ENCODE data around the gene OR10G3. TPM values are rescaled to one million over a fixed set of nuclear protein-coding genes. Genes with fewer than 3 reads are reported as not detected.

Gene OR10G3
- total RNA-seq, 1 experiment from 2014 or later: not detected

- TF ChIP-seq, protein P1, sequence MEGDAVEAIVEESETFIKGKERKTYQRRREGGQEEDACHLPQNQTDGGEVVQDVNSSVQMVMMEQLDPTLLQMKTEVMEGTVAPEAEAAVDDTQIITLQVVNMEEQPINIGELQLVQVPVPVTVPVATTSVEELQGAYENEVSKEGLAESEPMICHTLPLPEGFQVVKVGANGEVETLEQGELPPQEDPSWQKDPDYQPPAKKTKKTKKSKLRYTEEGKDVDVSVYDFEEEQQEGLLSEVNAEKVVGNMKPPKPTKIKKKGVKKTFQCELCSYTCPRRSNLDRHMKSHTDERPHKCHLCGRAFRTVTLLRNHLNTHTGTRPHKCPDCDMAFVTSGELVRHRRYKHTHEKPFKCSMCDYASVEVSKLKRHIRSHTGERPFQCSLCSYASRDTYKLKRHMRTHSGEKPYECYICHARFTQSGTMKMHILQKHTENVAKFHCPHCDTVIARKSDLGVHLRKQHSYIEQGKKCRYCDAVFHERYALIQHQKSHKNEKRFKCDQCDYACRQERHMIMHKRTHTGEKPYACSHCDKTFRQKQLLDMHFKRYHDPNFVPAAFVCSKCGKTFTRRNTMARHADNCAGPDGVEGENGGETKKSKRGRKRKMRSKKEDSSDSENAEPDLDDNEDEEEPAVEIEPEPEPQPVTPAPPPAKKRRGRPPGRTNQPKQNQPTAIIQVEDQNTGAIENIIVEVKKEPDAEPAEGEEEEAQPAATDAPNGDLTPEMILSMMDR (conservative IDR thresholded peaks at IDR 0.05): no peak
- no peak for TF ChIP-seq EZH2 (IDR thresholded peaks at IDR 0.05; ENCODE audit: low read depth)
- CTCF ChIA-PET: interaction anchor here (0.6 kb wide), 1 partner anchor 12 kb away, joined by 5 read pairs; no protein-coding TSS in a partner anchor
- POLR2A ChIA-PET (ENCODE audit: unreplicated experiment): no interaction called here
- Histone ChIP-seq H3K27me3 (ENCODE audit: insufficient read depth, low read depth) (no peaks in the 10 kb centered on the region), H3K4me3 (no peak overlapping the region), H3K4me2 (peak overlapping the region; percentile 49), H3K27ac (peak overlapping the region; percentile 64), H3F3A (ENCODE audit: insufficient read depth, low read depth) (peaks cover 14% of the 10 kb centered on the region; the same call in 1 of the 2 replicates), H3K36me3 (ENCODE audit: low read depth) (no peaks in the 10 kb centered on the region), H3K9me2 (ENCODE audit: insufficient read depth) (no peaks in the 10 kb centered on the region), H3K79me2 (ENCODE audit: low read depth) (no peaks in the 10 kb centered on the region), H2AFZ (no peak overlapping the region), H3K4me1 (replicated peaks; ENCODE audit: insufficient read depth) (peaks cover 21% of the 10 kb centered on the region), H4K20me1 (ENCODE audit: insufficient read depth) (no peaks in the 10 kb centered on the region), H3K9me3 (ENCODE audit: insufficient read depth, low read depth) (no peaks in the 10 kb centered on the region)
- no peak for DNase-seq
- no TSS peak for BruUV-seq (replicated peaks)
- intact Hi-C loops (cut with micrococcal nuclease; ENCODE audit: unreplicated experiment): no loop called here
Measured at GRCh38 chr14:21529515-21529914, 50.4 kb downstream of the OR10G3 start.

DNA sequence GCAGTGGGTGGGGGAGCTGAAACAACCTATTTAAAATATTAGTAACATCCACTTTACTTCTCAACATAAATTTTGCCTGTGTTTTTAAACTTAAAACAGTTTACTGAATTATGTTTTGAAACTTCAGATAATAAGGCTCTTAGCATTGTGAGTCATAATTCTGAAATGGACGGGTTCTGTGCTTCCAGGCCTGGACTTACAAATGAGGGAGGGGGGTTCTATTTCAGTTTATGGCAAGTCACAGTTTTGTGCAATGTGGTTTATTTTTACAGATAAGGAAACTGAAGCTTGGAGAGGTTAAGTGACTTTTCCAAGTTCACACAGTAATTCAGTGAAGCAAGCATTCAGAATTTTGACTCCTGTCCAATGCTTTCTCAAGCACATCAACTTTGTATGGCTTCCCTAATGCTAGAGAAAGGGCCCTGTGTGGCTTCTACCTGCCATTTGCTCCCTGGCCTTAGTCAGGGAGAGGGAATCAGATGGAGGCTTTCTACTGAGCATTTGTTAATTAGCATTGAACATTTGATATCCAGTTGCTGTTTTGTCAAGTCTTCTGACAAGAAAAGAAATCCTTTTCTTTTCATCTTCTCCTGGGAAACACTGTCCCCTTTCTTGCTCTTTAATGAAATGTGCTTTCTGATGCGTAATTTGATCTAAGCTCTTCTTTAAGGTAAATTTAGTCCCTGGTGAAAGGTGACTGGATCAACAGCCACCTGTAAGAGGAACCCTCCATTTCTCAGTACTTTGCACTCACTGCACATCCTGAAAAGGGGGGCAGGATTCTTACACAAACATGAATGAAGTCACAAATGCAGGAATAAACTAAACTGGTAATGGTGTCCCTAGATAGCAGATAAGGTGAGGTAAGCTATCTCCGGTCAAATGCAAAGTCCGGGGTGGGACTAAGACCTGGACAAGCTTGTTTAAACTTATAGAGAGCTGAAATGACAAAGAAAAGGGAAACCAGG lies 51.2 kb downstream of the OR10G3 start:
- TF ChIP-seq, protein P1 (conservative IDR thresholded peaks at IDR 0.05): no peak
- no peak for TF ChIP-seq EZH2 (IDR thresholded peaks at IDR 0.05; ENCODE audit: low read depth)
- H4K20me1 ChIP-seq (ENCODE audit: insufficient read depth): no peaks in the 10 kb centered on the region
- H3K4me2 ChIP-seq: peak overlapping the region; percentile 49
- intact Hi-C loops (cut with micrococcal nuclease; ENCODE audit: unreplicated experiment): loop anchor here (1.0 kb wide), 1 partner anchor 17 kb away; the partner anchor contains the start of gene METTL3
- no peaks in the 10 kb centered on the region for H3K9me3 ChIP-seq (ENCODE audit: insufficient read depth, low read depth)
- H2AFZ ChIP-seq: peak overlapping the region; percentile 9; the same call in 1 of the 2 replicates
- ChIA-PET POLR2A (ENCODE audit: unreplicated experiment) (interaction anchor here (0.6 kb wide), 2 partner anchors 65 to 311 kb away, joined by 4 to 6 read pairs; no protein-coding TSS in a partner anchor), CTCF (interaction anchor here (0.6 kb wide), 1 partner anchor 11 kb away, joined by 5 read pairs; no protein-coding TSS in a partner anchor)
- no peaks in the 10 kb centered on the region for H3K79me2 ChIP-seq (ENCODE audit: low read depth)
- DNase-seq: peak in 1 of 2 experiments; percentile 55
- H3K4me1 ChIP-seq (replicated peaks; ENCODE audit: insufficient read depth): peaks cover 21% of the 10 kb centered on the region
- H3F3A ChIP-seq (ENCODE audit: insufficient read depth, low read depth): peaks cover 14% of the 10 kb centered on the region; the same call in 1 of the 2 replicates
- peak overlapping the region; percentile 64 for H3K27ac ChIP-seq
- H3K4me3 ChIP-seq: no peak overlapping the region; the same call in 1 of the 2 replicates
- BruUV-seq (replicated peaks): no TSS peak
- H3K36me3 ChIP-seq (ENCODE audit: low read depth): no peaks in the 10 kb centered on the region
- no peaks in the 10 kb centered on the region for H3K27me3 ChIP-seq (ENCODE audit: insufficient read depth, low read depth)
- H3K9me2 ChIP-seq (ENCODE audit: insufficient read depth): no peaks in the 10 kb centered on the region

DNA sequence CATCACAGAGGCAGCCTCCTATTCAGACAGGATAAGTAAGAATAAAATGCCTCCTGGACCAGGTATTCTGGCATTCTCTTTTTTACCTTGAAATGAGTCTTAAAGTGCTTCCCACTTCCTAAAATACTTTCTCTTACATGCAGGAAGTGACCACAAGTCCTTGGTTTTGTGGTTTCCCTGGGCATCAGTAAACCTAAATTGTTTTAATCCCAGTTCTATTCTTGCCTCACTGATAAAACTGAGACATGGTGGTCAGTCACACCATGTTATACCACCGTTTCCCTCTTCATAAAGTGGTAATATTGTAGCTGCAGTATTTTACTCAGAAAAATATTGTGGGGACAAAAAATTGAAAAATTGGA lies 52.6 kb downstream of the OR10G3 start:
- no peaks in the 10 kb centered on the region for H4K20me1 ChIP-seq (ENCODE audit: insufficient read depth)
- CTCF ChIA-PET: interaction anchor here (0.6 kb wide), 1 partner anchor 27 kb away, joined by 13 read pairs; no protein-coding TSS in a partner anchor
- no peak for DNase-seq
- no peaks in the 10 kb centered on the region for H3K79me2 ChIP-seq (ENCODE audit: low read depth)
- POLR2A ChIA-PET (ENCODE audit: unreplicated experiment): no interaction called here
- peaks cover 21% of the 10 kb centered on the region for H3K4me1 ChIP-seq (replicated peaks; ENCODE audit: insufficient read depth)
- peaks cover 14% of the 10 kb centered on the region; the same call in 1 of the 2 replicates for H3F3A ChIP-seq (ENCODE audit: insufficient read depth, low read depth)
- H3K4me3 ChIP-seq: no peak overlapping the region
- no peak overlapping the region for H2AFZ ChIP-seq
- no peak overlapping the region for H3K4me2 ChIP-seq
- H3K27me3 ChIP-seq (ENCODE audit: insufficient read depth, low read depth): no peaks in the 10 kb centered on the region
- no peaks in the 10 kb centered on the region for H3K9me3 ChIP-seq (ENCODE audit: insufficient read depth, low read depth)
- no peaks in the 10 kb centered on the region for H3K36me3 ChIP-seq (ENCODE audit: low read depth)
- H3K27ac ChIP-seq: no peak overlapping the region
- BruUV-seq (replicated peaks): no TSS peak
- no peaks in the 10 kb centered on the region for H3K9me2 ChIP-seq (ENCODE audit: insufficient read depth)
- intact Hi-C loops (cut with micrococcal nuclease; ENCODE audit: unreplicated experiment): no loop called here
- no peak for TF ChIP-seq EZH2 (IDR thresholded peaks at IDR 0.05; ENCODE audit: low read depth)
- TF ChIP-seq, protein P1 (conservative IDR thresholded peaks at IDR 0.05): no peak
